ENCODE measurements around the gene MUSTN1. TPM values are rescaled to one million over a fixed set of nuclear protein-coding genes. Genes with fewer than 3 reads are reported as not detected.
A peak's percentile ranks its signal among the peaks of the same experiment; 100 is the strongest.

Gene MUSTN1
- total and polyA plus RNA-seq, 2 of the 13 experiments (the other 11 are each of a cell fraction or from before 2014, with no cell fraction given) = 0.84 to 1.4 TPM

GRCh38 chr3:52827866-52828376 is 6.9 kb downstream of the MUSTN1 start (continued):
- TF ChIP-seq HNF1A (IDR thresholded peaks at IDR 0.05; ENCODE audit: low read depth) = peak; percentile 90
- peak; percentile 97 for TF ChIP-seq HNF1A (CRISPR knock-in tag; IDR thresholded peaks at IDR 0.05; ENCODE audit: borderline replicate concordance)
- TF ChIP-seq ZNF263 (CRISPR knock-in tag; IDR thresholded peaks at IDR 0.05) = peak; percentile 89
- TF ChIP-seq HMGXB4 (CRISPR knock-in tag; IDR thresholded peaks at IDR 0.05; ENCODE audit: borderline replicate concordance in 1 of 2, low read depth in 1 of 2) = peak; percentile 33 to 56; a peak in 1 of 4 replicates
- no peak for TF ChIP-seq CC2D1A (CRISPR knock-in tag; IDR thresholded peaks at IDR 0.05)
- TF ChIP-seq ZGPAT (CRISPR knock-in tag; IDR thresholded peaks at IDR 0.05) = peak; percentile 59
- TF ChIP-seq ZNF546 (CRISPR knock-in tag; conservative IDR thresholded peaks at IDR 0.05) = peak; percentile 100
- peak; percentile 69; the same call in 1 of the 2 replicates for TF ChIP-seq ERF (CRISPR knock-in tag; IDR thresholded peaks at IDR 0.05)
- TF ChIP-seq, protein P1, sequence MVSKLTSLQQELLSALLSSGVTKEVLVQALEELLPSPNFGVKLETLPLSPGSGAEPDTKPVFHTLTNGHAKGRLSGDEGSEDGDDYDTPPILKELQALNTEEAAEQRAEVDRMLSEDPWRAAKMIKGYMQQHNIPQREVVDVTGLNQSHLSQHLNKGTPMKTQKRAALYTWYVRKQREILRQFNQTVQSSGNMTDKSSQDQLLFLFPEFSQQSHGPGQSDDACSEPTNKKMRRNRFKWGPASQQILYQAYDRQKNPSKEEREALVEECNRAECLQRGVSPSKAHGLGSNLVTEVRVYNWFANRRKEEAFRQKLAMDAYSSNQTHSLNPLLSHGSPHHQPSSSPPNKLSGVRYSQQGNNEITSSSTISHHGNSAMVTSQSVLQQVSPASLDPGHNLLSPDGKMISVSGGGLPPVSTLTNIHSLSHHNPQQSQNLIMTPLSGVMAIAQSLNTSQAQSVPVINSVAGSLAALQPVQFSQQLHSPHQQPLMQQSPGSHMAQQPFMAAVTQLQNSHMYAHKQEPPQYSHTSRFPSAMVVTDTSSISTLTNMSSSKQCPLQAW (CRISPR knock-in tag; IDR thresholded peaks at IDR 0.05) = peak; percentile 94
- TF ChIP-seq, protein P2, sequence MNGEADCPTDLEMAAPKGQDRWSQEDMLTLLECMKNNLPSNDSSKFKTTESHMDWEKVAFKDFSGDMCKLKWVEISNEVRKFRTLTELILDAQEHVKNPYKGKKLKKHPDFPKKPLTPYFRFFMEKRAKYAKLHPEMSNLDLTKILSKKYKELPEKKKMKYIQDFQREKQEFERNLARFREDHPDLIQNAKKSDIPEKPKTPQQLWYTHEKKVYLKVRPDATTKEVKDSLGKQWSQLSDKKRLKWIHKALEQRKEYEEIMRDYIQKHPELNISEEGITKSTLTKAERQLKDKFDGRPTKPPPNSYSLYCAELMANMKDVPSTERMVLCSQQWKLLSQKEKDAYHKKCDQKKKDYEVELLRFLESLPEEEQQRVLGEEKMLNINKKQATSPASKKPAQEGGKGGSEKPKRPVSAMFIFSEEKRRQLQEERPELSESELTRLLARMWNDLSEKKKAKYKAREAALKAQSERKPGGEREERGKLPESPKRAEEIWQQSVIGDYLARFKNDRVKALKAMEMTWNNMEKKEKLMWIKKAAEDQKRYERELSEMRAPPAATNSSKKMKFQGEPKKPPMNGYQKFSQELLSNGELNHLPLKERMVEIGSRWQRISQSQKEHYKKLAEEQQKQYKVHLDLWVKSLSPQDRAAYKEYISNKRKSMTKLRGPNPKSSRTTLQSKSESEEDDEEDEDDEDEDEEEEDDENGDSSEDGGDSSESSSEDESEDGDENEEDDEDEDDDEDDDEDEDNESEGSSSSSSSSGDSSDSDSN (CRISPR knock-in tag; IDR thresholded peaks at IDR 0.05) = 0 out of 2 replicates have a peak, but pooled peaks have one; percentile 23
- no peak; the same call in 1 of the 2 replicates for TF ChIP-seq IKZF5 (CRISPR knock-in tag; IDR thresholded peaks at IDR 0.05)
- TF ChIP-seq PATZ1 (CRISPR knock-in tag; IDR thresholded peaks at IDR 0.05) = peak; percentile 84
